Small intestine (tissue), 16 donors: ENCODE measurements around the gene MEP1A. TPM values are rescaled to one million over a fixed set of nuclear protein-coding genes. Genes with fewer than 3 reads are reported as not detected.
A peak's percentile ranks its signal among the peaks of the same experiment; 100 is the strongest.
"Not testable (repeated sequence)": the region's sequence is repeated elsewhere in the genome, so short reads cannot be mapped to it uniquely, and the experiment has no call there.

Experiments used
- DNase-seq, 2 donors: peaks; one replicate each; pipeline versions ENCODE4 v3.0.0 to v3.0.0-alpha.2; 2013
- FAIRE-seq: peaks from 2 replicates; lab custom pipeline; 2012; peaks lifted over from hg19 to GRCh38; lab: Jason Lieb, UNC
- H3K27ac ChIP-seq, 3 donors: one replicate each; pipeline ENCODE4 v1.5.1; 2013; ENCODE audit warnings: low read length in 2 of 3, mild to moderate bottlenecking in 2 of 3, control low read depth in 1 of 3, inconsistent platforms in 1 of 3, low read depth in 1 of 3, moderate library complexity in 1 of 3
- H3K27me3 ChIP-seq, 3 donors: one replicate each; pipeline ENCODE4 v1.6.1; 2013; ENCODE audit warnings: low read length in 3 of 3, inconsistent platforms in 1 of 3; ENCODE audit not compliant: control insufficient read depth in 3 of 3, insufficient read depth in 3 of 3
- H3K36me3 ChIP-seq, 3 donors: one replicate each; pipeline ENCODE4 v1.6.1; 2013; ENCODE audit warnings: low read length in 3 of 3, inconsistent platforms in 1 of 3, low read depth in 1 of 3, mild to moderate bottlenecking in 1 of 3, moderate library complexity in 1 of 3; ENCODE audit not compliant: control insufficient read depth in 3 of 3, insufficient read depth in 2 of 3
- H3K4me1 ChIP-seq, 3 donors: one replicate each; pipeline ENCODE4 v1.6.1; 2013; ENCODE audit warnings: low read length in 2 of 3, inconsistent platforms in 1 of 3, low read depth in 1 of 3, mild to moderate bottlenecking in 1 of 3, moderate library complexity in 1 of 3; ENCODE audit not compliant: control insufficient read depth in 3 of 3, insufficient read depth in 2 of 3
- H3K4me3 ChIP-seq, 3 donors: one replicate each; pipeline ENCODE4 v1.5.1; 2013; ENCODE audit warnings: low read length in 3 of 3, control low read depth in 1 of 3, inconsistent platforms in 1 of 3, low read depth in 1 of 3, mild to moderate bottlenecking in 1 of 3, moderate library complexity in 1 of 3
- H3K9me3 ChIP-seq, 2 donors: one replicate each; pipeline ENCODE4 v1.6.1; 2013; ENCODE audit warnings: low read depth in 1 of 2, low read length in 1 of 2; ENCODE audit not compliant: control insufficient read depth in 2 of 2, insufficient read depth in 1 of 2
- WGBS, 3 donors: extraction: QIAGEN DNeasy Blood & Tissue Kit; methylation state at CpG; one replicate each; pipeline ENCODE4 v1.1.7; 2013; 5-methylcytosine and 5-hydroxymethylcytosine counted together
- long read RNA-seq, 10 donors: transcript quantifications; one replicate each; lab custom pipeline, GENCODE V29; 2026
- polyA plus RNA-seq, 4 donors: library from polyadenylated mRNA; stranded (reverse) in 3 of 4; unstranded in 1 of 4; fragments of 200-250 nt in 3 of 4; fragments of 120-200 nt in 1 of 4; gene quantifications; one replicate each; pipeline versions ENCODE4 v1.2.1 to v1.2.3, GENCODE V29; 2013
- donor health status: healthy with polysubstance abuse.
- donor health status: control.
- donor health status: control.
- donor health status: Bipolar disorder and iron deficiency.
- donor health status: healthy.

MEP1A gene, protein sequence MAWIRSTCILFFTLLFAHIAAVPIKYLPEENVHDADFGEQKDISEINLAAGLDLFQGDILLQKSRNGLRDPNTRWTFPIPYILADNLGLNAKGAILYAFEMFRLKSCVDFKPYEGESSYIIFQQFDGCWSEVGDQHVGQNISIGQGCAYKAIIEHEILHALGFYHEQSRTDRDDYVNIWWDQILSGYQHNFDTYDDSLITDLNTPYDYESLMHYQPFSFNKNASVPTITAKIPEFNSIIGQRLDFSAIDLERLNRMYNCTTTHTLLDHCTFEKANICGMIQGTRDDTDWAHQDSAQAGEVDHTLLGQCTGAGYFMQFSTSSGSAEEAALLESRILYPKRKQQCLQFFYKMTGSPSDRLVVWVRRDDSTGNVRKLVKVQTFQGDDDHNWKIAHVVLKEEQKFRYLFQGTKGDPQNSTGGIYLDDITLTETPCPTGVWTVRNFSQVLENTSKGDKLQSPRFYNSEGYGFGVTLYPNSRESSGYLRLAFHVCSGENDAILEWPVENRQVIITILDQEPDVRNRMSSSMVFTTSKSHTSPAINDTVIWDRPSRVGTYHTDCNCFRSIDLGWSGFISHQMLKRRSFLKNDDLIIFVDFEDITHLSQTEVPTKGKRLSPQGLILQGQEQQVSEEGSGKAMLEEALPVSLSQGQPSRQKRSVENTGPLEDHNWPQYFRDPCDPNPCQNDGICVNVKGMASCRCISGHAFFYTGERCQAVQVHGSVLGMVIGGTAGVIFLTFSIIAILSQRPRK
- polyA plus RNA-seq, result 100 to 1,000 TPM in 3 of 4 donors, 10 to 100 TPM in 1; 73.9 to 739 (median 160) TPM
- long read RNA-seq, donor 1, transcript MEP1A-202 (13 exons, 2,971 nt), result minor isoform, 5 of 428 reads
- long read RNA-seq, donor 1, transcript MEP1A-201 (14 exons, 2,892 nt), result major isoform, 84 of 428 reads
- long read RNA-seq, donor 1, partial matches to known transcripts, result 339 of 428 reads
- long read RNA-seq, donor 1, other reads (novel, unspliced or antisense), result 0 of 428 reads
- long read RNA-seq, donor 2, transcript MEP1A-201 (14 exons, 2,892 nt), result major isoform, 11 of 30 reads
- long read RNA-seq, donor 2, partial matches to known transcripts, result 19 of 30 reads
- long read RNA-seq, donor 2, other reads (novel, unspliced or antisense), result 0 of 30 reads
- long read RNA-seq, donor 3, transcript MEP1A-201 (14 exons, 2,892 nt), result major isoform, 5 of 197 reads
- long read RNA-seq, donor 3, partial matches to known transcripts, result 192 of 197 reads
- long read RNA-seq, donor 3, other reads (novel, unspliced or antisense), result 0 of 197 reads
- long read RNA-seq, donor 4, partial matches to known transcripts, result 0 of 1 reads
- long read RNA-seq, donor 4, other reads (novel, unspliced or antisense), result 0 of 1 reads
- long read RNA-seq, donor 5, partial matches to known transcripts, result 35 of 38 reads
- long read RNA-seq, donor 5, other reads (novel, unspliced or antisense), result 0 of 38 reads
- long read RNA-seq, donor 6, transcript MEP1A-201 (14 exons, 2,892 nt), result major isoform, 23 of 136 reads
- long read RNA-seq, donor 6, partial matches to known transcripts, result 113 of 136 reads
- long read RNA-seq, donor 6, other reads (novel, unspliced or antisense), result 0 of 136 reads
- long read RNA-seq, donor 7, result 0 reads
- long read RNA-seq, donor 8, result 0 reads
- long read RNA-seq, donor 9, transcript MEP1A-201 (14 exons, 2,892 nt), result major isoform, 5 of 31 reads
- long read RNA-seq, donor 9, partial matches to known transcripts, result 26 of 31 reads
- long read RNA-seq, donor 9, other reads (novel, unspliced or antisense), result 0 of 31 reads
- long read RNA-seq, donor 10, transcript MEP1A-201 (14 exons, 2,892 nt), result major isoform, 21 of 57 reads
- long read RNA-seq, donor 10, partial matches to known transcripts, result 36 of 57 reads
- long read RNA-seq, donor 10, other reads (novel, unspliced or antisense), result 0 of 57 reads

DNA sequence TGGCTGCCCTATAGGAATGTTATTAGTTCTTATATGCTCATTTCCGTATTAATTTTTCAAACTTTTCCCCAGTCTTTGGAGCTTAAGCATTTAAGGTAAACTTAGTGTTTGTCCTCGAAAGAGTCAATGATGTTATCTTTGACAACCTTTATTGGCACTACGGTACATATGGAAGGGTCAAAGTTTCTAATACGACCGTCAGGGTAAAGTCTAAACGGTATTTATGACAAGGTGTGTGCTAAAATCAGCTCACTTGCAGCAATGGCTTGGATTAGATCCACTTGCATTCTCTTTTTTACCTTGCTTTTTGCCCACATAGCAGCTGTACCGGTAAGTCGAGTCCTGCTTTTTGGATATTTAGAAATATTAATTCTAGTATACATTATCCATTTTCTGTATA is at the start of gene MEP1A:
Gene MEP1A (plus strand): TSS at position 252 of the 400 bp plus-strand sequence. CDS start 10 bp downstream, at position 262.
- FAIRE-seq (peak; percentile 67), DNase-seq (peak; percentile 83 to 89)
- Histone ChIP-seq H3K4me3 (peak within 1 kb of the TSS in 2 of 3 donors; percentile 54 to 69), H3K36me3 (peaks cover 0 to 11% (median 0%) of the 10 kb centered on the region in 3 donors), H3K27ac (peak within 1 kb of the TSS in 1 of 3 donors; percentile 67), H3K27me3 (no peaks in the 10 kb centered on the region), H3K4me1 (peaks cover 4 to 45% (median 8%) of the 10 kb centered on the region in 3 donors), H3K9me3 (no peaks in the 10 kb centered on the region)
- WGBS, 3 donors, result 12 to 62% (median 43%) methylated on average over 8 of the region's 8 CpGs

DNA sequence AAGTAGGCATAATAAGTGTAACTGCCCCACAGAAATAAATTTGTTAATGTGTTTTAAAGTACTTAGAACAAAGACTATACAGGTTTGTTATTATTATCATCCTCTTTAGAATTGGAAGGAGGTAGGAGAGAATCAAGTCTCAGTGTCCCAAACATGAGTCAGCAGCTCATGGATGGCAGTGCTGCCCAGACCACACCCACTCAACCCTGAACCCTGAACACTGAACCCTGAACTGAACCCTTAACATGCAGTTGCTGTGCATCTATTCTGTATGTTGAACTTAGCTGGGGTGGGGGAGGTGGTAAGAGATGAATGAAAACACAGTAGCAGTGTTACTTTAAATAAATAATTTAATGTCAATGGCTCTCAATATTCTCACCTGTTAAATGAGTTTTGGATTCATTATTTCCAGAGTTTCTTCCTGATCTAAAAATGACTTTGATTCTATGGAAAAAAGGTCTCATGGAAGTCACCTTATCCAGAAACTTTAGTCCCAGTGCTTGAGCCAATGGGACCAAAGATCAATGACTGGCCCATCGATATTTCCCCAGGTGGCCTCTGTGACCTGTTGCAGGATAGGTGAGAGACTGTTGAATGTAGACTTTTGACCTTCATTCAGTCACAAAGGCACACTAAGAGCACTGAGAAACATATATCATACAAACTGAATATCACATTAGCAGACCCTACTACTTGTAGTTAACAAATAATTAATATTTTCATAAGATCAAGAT is 49.6 kb upstream of the MEP1A start:
- no peaks in the 10 kb centered on the region for H3K4me1 ChIP-seq
- H3K9me3 ChIP-seq, result no peaks in the 10 kb centered on the region
- DNase-seq, result peak in 1 of 2 donors; percentile 68
- 17 to 61% (median 44%) methylated on average over 1 of the region's 1 CpG for WGBS, 3 donors
- H3K4me3 ChIP-seq, result no peak overlapping the region
- FAIRE-seq, result no peak
- no peaks in the 10 kb centered on the region for H3K27me3 ChIP-seq
- no peak overlapping the region for H3K27ac ChIP-seq
- H3K36me3 ChIP-seq, result no peaks in the 10 kb centered on the region

DNA sequence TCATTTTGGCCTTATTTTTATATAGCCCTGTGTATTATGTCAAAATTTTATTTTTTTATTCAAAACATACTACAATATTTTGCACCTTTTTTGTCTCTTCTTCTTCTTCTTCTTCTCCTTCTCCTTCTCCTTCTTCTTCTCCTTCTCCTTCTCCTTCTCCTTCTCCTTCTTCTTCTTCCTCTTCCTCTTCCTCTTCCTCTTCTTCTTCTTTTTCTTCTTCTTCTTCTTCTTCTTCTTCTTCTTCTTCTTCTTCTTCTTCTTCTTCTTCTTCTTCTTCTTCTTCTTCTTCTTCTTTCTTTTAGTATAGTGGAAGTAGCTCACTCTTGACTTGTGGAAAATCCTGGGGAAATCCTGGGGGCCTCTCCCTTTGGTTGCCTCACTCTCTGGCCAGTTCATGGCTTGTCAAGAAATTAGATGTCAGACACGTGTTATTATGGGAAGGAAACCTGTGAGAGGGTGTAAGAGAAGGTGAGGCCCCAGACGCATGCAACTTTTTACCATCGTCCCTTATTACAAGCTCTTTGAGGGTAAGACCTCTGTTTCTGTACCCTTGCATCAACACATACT is 48.9 kb upstream of the MEP1A start:
- not testable (repeated sequence) for H3K36me3 ChIP-seq, FAIRE-seq
- 72 to 80% (median 73%) methylated on average over 3 of the region's 3 CpGs for WGBS, 3 donors

DNA sequence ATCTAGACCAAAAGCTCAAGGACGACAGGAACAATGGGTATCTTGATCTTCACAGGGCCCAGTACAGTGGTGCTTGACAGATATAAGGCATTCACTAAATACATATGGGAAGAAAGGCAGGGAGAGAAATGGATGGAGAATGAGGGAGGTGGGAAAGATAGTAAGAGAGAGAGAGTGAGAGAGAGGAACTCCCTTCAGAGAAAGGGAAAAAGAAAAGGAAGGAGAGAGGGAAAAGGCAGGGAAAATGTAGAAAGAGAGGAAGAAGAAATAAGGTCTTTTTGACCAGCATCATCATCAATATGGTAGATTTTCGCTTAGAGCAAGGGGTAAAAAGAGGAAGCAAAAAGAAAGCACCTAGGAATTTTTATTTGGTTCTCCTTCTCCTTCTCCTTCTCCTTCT is 47.2 kb upstream of the MEP1A start:
- no peak for DNase-seq
- H3K27me3 ChIP-seq, result no peaks in the 10 kb centered on the region
- no peak overlapping the region for H3K4me3 ChIP-seq
- no peak overlapping the region for H3K27ac ChIP-seq
- FAIRE-seq, result no peak
- no peaks in the 10 kb centered on the region for H3K9me3 ChIP-seq
- no peaks in the 10 kb centered on the region for H3K36me3 ChIP-seq
- H3K4me1 ChIP-seq, result no peaks in the 10 kb centered on the region
- WGBS, 3 donors, result 55 to 71% (median 70%) methylated on average over 2 of the region's 2 CpGs

More for the DNA sequence above, 48.9 kb upstream of the MEP1A start:
- not testable (repeated sequence) for H3K4me3 ChIP-seq, DNase-seq, H3K27ac ChIP-seq, H3K4me1 ChIP-seq, H3K27me3 ChIP-seq, H3K9me3 ChIP-seq

DNA sequence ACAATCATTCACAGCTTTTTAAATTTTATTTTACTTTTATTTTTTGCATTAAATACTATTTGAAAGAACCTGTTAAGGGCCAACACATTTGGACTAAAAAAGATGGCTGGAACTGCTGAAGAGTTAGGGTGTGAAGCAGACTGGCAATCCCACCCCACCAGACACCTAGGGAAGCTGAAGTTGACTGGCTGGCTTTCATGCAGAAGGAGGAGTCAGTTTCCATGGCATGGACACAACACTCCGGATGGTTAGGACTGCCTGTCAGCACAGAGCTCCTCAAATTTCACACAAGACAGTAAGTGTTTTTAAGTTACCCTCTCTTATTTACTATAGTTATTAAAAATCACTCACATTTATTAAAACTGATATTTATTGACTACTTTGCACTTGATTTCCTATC is 46.5 kb upstream of the MEP1A start, which contains the start of gene ANKRD66:
Gene ANKRD66 (plus strand): TSS at position 238 of the 400 bp plus-strand sequence. CDS start 5,016 bp downstream, outside the sequence.
- 81 to 89% (median 86%) methylated on average over 1 of the region's 1 CpG for WGBS, 3 donors
- Histone ChIP-seq H3K9me3 (no peaks in the 10 kb centered on the region), H3K4me1 (no peaks in the 10 kb centered on the region), H3K36me3 (no peaks in the 10 kb centered on the region), H3K27ac (no peak within 1 kb of the TSS), H3K4me3 (no peak within 1 kb of the TSS), H3K27me3 (no peaks in the 10 kb centered on the region)
- DNase-seq, result no peak
- no peak for FAIRE-seq

GRCh38 chr6:46748940-46749503 is 44.2 kb upstream of the MEP1A start:
- DNase-seq (no peak), FAIRE-seq (no peak)
- WGBS, 3 donors, result 89 to 93% (median 92%) methylated on average over 5 of the region's 5 CpGs
- H3K27me3 ChIP-seq, result no peaks in the 10 kb centered on the region
- H3K36me3 ChIP-seq, result no peaks in the 10 kb centered on the region
- H3K9me3 ChIP-seq, result no peaks in the 10 kb centered on the region
- no peak overlapping the region for H3K4me3 ChIP-seq
- no peaks in the 10 kb centered on the region for H3K4me1 ChIP-seq
- no peak overlapping the region for H3K27ac ChIP-seq
